GM12891 (cell line): ENCODE results near the gene FLAD1.

Source experiments
- PAX5 ChIP-seq: IDR thresholded peaks from 2 replicates; pipeline ENCODE4 v1.6.1; 2011; ENCODE audit warnings: low read length, moderate library complexity, mild to moderate bottlenecking; ENCODE audit not compliant: insufficient read depth, severe bottlenecking
- POLR2A ChIP-seq: IDR thresholded peaks from 2 replicates; pipeline ENCODE4 v1.6.1; 2011; ENCODE audit warnings: low read depth, low read length, control low read depth
- POLR2AphosphoS5 ChIP-seq: IDR thresholded peaks from 2 replicates; pipeline ENCODE4 v1.6.1; 2011; ENCODE audit warnings: low read depth, low read length, control low read depth
- SPI1 ChIP-seq: IDR thresholded peaks from 2 replicates; pipeline ENCODE4 v1.6.1; 2011; ENCODE audit warnings: low read depth, low read length, control low read depth
- TAF1 ChIP-seq: IDR thresholded peaks from 2 replicates; pipeline ENCODE4 v1.6.1; 2011; ENCODE audit warnings: low read depth, low read length, control low read depth

DNA sequence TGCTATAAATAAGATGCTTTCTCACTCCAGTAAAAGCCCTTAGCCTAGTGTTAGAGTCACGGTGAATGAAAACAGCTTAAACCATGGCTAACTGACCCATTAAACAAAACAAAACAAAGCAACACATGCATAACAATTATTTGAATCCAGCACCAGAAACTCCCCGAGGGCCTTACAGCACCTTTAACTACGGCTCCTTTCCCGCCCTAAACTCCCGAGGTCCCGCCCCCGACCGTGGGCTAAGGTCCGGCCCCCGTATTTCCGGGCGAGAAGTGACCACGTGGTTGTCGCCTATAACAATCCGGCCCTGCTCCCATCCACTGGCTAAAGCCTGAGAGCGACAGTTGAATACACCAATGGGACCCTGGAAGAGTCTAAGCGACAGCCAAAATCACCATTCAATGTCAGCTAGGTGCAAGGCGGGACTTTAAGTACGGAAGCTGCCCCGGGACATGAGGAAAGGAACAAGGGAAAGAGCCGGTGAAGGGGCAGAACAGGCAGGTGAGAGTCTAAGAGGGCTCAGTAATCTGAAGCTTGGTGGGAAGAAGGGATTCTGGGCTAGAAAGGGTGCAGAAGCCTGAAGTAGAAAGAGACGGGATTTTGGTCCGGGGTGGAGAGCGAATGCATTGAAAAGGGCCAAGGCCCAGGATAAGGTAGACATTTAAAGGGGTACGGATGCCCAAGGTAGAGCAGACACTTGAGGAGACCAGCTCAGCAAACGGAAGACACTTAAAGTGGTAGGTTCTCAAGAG, at the start of gene FLAD1:
- peak; percentile 86 for TF ChIP-seq POLR2AphosphoS5
- peak; percentile 87 for TF ChIP-seq POLR2A
- TF ChIP-seq TAF1 = peak; percentile 67; the same call in 1 of the 2 replicates
- TF ChIP-seq PAX5 = no peak
- TF ChIP-seq SPI1 = peak; percentile 27; the same call in 1 of the 2 replicates
